ENCODE data around the gene MRPL42. TPM values are rescaled to one million over a fixed set of nuclear protein-coding genes. Genes with fewer than 3 reads are reported as not detected.

The MRPL42 gene
- polyA plus RNA-seq (2013, experiment 1 of 2), result 127 TPM
- 137 TPM for polyA plus RNA-seq (2013, experiment 2 of 2)

- Histone ChIP-seq H3K4ac (ENCODE audit: low read length) (no peak within 1 kb of the TSS), H3K23ac (ENCODE audit: low read depth, low read length, poor library complexity) (peak within 1 kb of the TSS; percentile 31), H3K79me1 (ENCODE audit: low read depth, low read length) (no peaks in the 10 kb centered on the region), H2BK15ac (ENCODE audit: low read length) (no peak within 1 kb of the TSS), H2AFZ (ENCODE audit: low read length) (peak within 1 kb of the TSS; percentile 88), H3K27ac (replicated peaks; ENCODE audit: low read length) (peak within 1 kb of the TSS; percentile 88), H2BK5ac (ENCODE audit: low read length) (no peak within 1 kb of the TSS), H3K18ac (ENCODE audit: low read length) (peak within 1 kb of the TSS; percentile 91), H3K4me1 (ENCODE audit: control insufficient read depth in 2 of 2, insufficient read depth in 1 of 2, low read depth in 1 of 2, low read length in 2 of 2) (peaks cover 0 to 5% of the 10 kb centered on the region in 2 donors), H2BK120ac (ENCODE audit: low read depth, low read length) (no peak within 1 kb of the TSS), H3K36me3 (replicated peaks in 1 of 2; ENCODE audit: control insufficient read depth in 2 of 2, insufficient read depth in 2 of 2, low read length in 2 of 2) (peaks cover 1 to 40% of the 10 kb centered on the region in 2 donors), H4K8ac (ENCODE audit: low read depth, low read length) (no peak within 1 kb of the TSS), H3K9me3 (replicated peaks in 1 of 2; ENCODE audit: control insufficient read depth in 2 of 2, insufficient read depth in 1 of 2, low read depth in 1 of 2, low read length in 2 of 2) (peaks cover 0 to 3% of the 10 kb centered on the region in 2 donors), H2BK12ac (ENCODE audit: low read length) (no peak within 1 kb of the TSS), H2AK5ac (ENCODE audit: low read depth, low read length) (no peak within 1 kb of the TSS), H3K14ac (ENCODE audit: low read length) (no peak within 1 kb of the TSS), H4K91ac (ENCODE audit: low read depth, low read length, poor library complexity) (no peak within 1 kb of the TSS), H3K9ac (ENCODE audit: low read depth, low read length, poor library complexity) (peak within 1 kb of the TSS; percentile 94), H3K4me3 (ENCODE audit: low read length in 2 of 2) (peak within 1 kb of the TSS; percentile 76 to 86), H3K4me2 (ENCODE audit: insufficient read depth, low read length, poor library complexity, severe bottlenecking) (peak within 1 kb of the TSS; percentile 48), H3K27me3 (ENCODE audit: control insufficient read depth in 3 of 3, insufficient read depth in 3 of 3, low read depth in 1 of 3, low read length in 3 of 3) (no peaks in the 10 kb centered on the region)
- peak; percentile 88 for DNase-seq (ENCODE audit: low spot score)
- whole genome bisulfite sequencing, 2 donors (ENCODE audit: extremely low coverage in 2 of 2, insufficient read length in 2 of 2, insufficient replicate concordance in 1 of 2), result no CpG with 5 or more reads among the region's 36 CpGs
These were observed at the start of gene MRPL42 for GRCh38 chr12:93467351-93468007. Gene MRPL42, plus strand, starts transcription at chr12:93467514. Its CDS starts 1,772 bp downstream, at chr12:93469286.

DNA sequence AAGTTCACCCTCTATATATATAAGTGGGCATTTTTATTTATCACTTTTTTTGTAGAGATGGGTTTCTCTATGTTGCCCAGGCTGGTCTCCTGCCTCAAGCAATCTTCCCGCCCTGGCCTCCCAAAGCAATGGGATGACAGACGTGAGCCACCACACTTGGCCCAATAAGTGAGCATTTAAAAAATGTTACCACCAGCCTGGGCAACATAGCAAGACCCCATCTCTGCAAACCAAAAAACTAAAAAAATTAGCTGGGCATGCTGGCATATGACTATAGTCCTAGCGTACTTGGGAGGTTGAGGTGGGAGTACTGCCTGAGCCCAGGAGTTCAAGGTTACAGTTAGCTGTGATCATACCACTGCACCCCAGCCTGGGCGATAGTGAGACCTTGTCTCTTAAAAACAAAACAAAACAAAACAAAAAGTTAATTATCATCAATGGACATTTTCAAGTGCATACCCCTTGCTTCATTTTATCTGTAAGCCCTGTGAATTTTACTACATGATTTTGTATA, 49.3 kb upstream of the MRPL42 start:
- Histone ChIP-seq H3K27me3 (ENCODE audit: control insufficient read depth in 3 of 3, insufficient read depth in 3 of 3, low read depth in 1 of 3, low read length in 3 of 3) (no peaks in the 10 kb centered on the region), H3K27ac (replicated peaks; ENCODE audit: low read length) (no peak overlapping the region), H3K18ac (ENCODE audit: low read length) (no peak overlapping the region), H3K4me2 (ENCODE audit: insufficient read depth, low read length, poor library complexity, severe bottlenecking) (no peak overlapping the region), H3K4me1 (ENCODE audit: control insufficient read depth in 2 of 2, insufficient read depth in 1 of 2, low read depth in 1 of 2, low read length in 2 of 2) (peaks cover under 1 to 2% of the 10 kb centered on the region in 2 donors), H3K9me3 (replicated peaks in 1 of 2; ENCODE audit: control insufficient read depth in 2 of 2, insufficient read depth in 1 of 2, low read depth in 1 of 2, low read length in 2 of 2) (no peaks in the 10 kb centered on the region), H2BK15ac (ENCODE audit: low read length) (no peak overlapping the region), H3K79me1 (ENCODE audit: low read depth, low read length) (peaks cover 4% of the 10 kb centered on the region), H3K4ac (ENCODE audit: low read length) (no peak overlapping the region), H3K23ac (ENCODE audit: low read depth, low read length, poor library complexity) (no peak overlapping the region), H2AK5ac (ENCODE audit: low read depth, low read length) (no peak overlapping the region), H2AFZ (ENCODE audit: low read length) (no peak overlapping the region), H2BK120ac (ENCODE audit: low read depth, low read length) (no peak overlapping the region), H4K91ac (ENCODE audit: low read depth, low read length, poor library complexity) (no peak overlapping the region), H3K4me3 (ENCODE audit: low read length in 2 of 2) (no peak overlapping the region), H2BK5ac (ENCODE audit: low read length) (no peak overlapping the region), H2BK12ac (ENCODE audit: low read length) (no peak overlapping the region), H3K36me3 (replicated peaks in 1 of 2; ENCODE audit: control insufficient read depth in 2 of 2, insufficient read depth in 2 of 2, low read length in 2 of 2) (peaks cover 0 to 8% of the 10 kb centered on the region in 2 donors), H4K8ac (ENCODE audit: low read depth, low read length) (no peak overlapping the region), H3K14ac (ENCODE audit: low read length) (no peak overlapping the region), H3K9ac (ENCODE audit: low read depth, low read length, poor library complexity) (no peak overlapping the region)
- WGBS, 2 donors (ENCODE audit: extremely low coverage in 2 of 2, insufficient read length in 2 of 2, insufficient replicate concordance in 1 of 2), result no CpG with 5 or more reads among the region's 4 CpGs
- DNase-seq (ENCODE audit: low spot score), result no peak

- no peak overlapping the region for H2AK5ac ChIP-seq (ENCODE audit: low read depth, low read length)
- no peak overlapping the region for H3K18ac ChIP-seq (ENCODE audit: low read length)
- H3K36me3 ChIP-seq (replicated peaks in 1 of 2; ENCODE audit: control insufficient read depth in 2 of 2, insufficient read depth in 2 of 2, low read length in 2 of 2), result peaks cover 0 to 8% of the 10 kb centered on the region in 2 donors
- no peak overlapping the region for H3K9ac ChIP-seq (ENCODE audit: low read depth, low read length, poor library complexity)
- no peak overlapping the region for H2BK15ac ChIP-seq (ENCODE audit: low read length)
- H3K4me2 ChIP-seq (ENCODE audit: insufficient read depth, low read length, poor library complexity, severe bottlenecking), result no peak overlapping the region
- no peak overlapping the region for H3K4me3 ChIP-seq (ENCODE audit: low read length in 2 of 2)
- no peak overlapping the region for H2AFZ ChIP-seq (ENCODE audit: low read length)
- H4K8ac ChIP-seq (ENCODE audit: low read depth, low read length), result no peak overlapping the region
- no peak overlapping the region for H2BK12ac ChIP-seq (ENCODE audit: low read length)
- no CpG with 5 or more reads among the region's 1 CpG for WGBS, 2 donors (ENCODE audit: extremely low coverage in 2 of 2, insufficient read length in 2 of 2, insufficient replicate concordance in 1 of 2)
- no peaks in the 10 kb centered on the region for H3K9me3 ChIP-seq (replicated peaks in 1 of 2; ENCODE audit: control insufficient read depth in 2 of 2, insufficient read depth in 1 of 2, low read depth in 1 of 2, low read length in 2 of 2)
- H3K79me1 ChIP-seq (ENCODE audit: low read depth, low read length), result peaks cover 1% of the 10 kb centered on the region
- H3K27me3 ChIP-seq (ENCODE audit: control insufficient read depth in 3 of 3, insufficient read depth in 3 of 3, low read depth in 1 of 3, low read length in 3 of 3), result no peaks in the 10 kb centered on the region
- no peak overlapping the region for H3K14ac ChIP-seq (ENCODE audit: low read length)
- H2BK5ac ChIP-seq (ENCODE audit: low read length), result no peak overlapping the region
- H3K23ac ChIP-seq (ENCODE audit: low read depth, low read length, poor library complexity), result no peak overlapping the region
- H2BK120ac ChIP-seq (ENCODE audit: low read depth, low read length), result no peak overlapping the region
- H4K91ac ChIP-seq (ENCODE audit: low read depth, low read length, poor library complexity), result no peak overlapping the region
- no peak for DNase-seq (ENCODE audit: low spot score)
- peaks cover 0 to 2% of the 10 kb centered on the region in 2 donors for H3K4me1 ChIP-seq (ENCODE audit: control insufficient read depth in 2 of 2, insufficient read depth in 1 of 2, low read depth in 1 of 2, low read length in 2 of 2)
- H3K4ac ChIP-seq (ENCODE audit: low read length), result no peak overlapping the region
- no peak overlapping the region for H3K27ac ChIP-seq (replicated peaks; ENCODE audit: low read length)
These were observed 47.8 kb upstream of the MRPL42 start for GRCh38 chr12:93419388-93420034.

GRCh38 chr12:93422050-93422449, 45.3 kb upstream of the MRPL42 start:
- WGBS, 2 donors (ENCODE audit: extremely low coverage in 2 of 2, insufficient read length in 2 of 2, insufficient replicate concordance in 1 of 2), result no CpG with 5 or more reads among the region's 2 CpGs
- no peak overlapping the region for H3K27ac ChIP-seq (replicated peaks; ENCODE audit: low read length)
- H4K8ac ChIP-seq (ENCODE audit: low read depth, low read length), result no peak overlapping the region
- H3K14ac ChIP-seq (ENCODE audit: low read length), result no peak overlapping the region
- H3K23ac ChIP-seq (ENCODE audit: low read depth, low read length, poor library complexity), result no peak overlapping the region
- no peak overlapping the region for H2BK15ac ChIP-seq (ENCODE audit: low read length)
- no peaks in the 10 kb centered on the region for H3K79me1 ChIP-seq (ENCODE audit: low read depth, low read length)
- H2BK120ac ChIP-seq (ENCODE audit: low read depth, low read length), result no peak overlapping the region
- no peak overlapping the region for H2AK5ac ChIP-seq (ENCODE audit: low read depth, low read length)
- H3K27me3 ChIP-seq (ENCODE audit: control insufficient read depth in 3 of 3, insufficient read depth in 3 of 3, low read depth in 1 of 3, low read length in 3 of 3), result no peaks in the 10 kb centered on the region
- H3K36me3 ChIP-seq (replicated peaks in 1 of 2; ENCODE audit: control insufficient read depth in 2 of 2, insufficient read depth in 2 of 2, low read length in 2 of 2), result peaks cover 0 to 5% of the 10 kb centered on the region in 2 donors
- H3K4me1 ChIP-seq (ENCODE audit: control insufficient read depth in 2 of 2, insufficient read depth in 1 of 2, low read depth in 1 of 2, low read length in 2 of 2), result peaks cover 0 to 2% of the 10 kb centered on the region in 2 donors
- no peak overlapping the region for H2BK12ac ChIP-seq (ENCODE audit: low read length)
- DNase-seq (ENCODE audit: low spot score), result no peak
- no peak overlapping the region for H3K4me2 ChIP-seq (ENCODE audit: insufficient read depth, low read length, poor library complexity, severe bottlenecking)
- H4K91ac ChIP-seq (ENCODE audit: low read depth, low read length, poor library complexity), result no peak overlapping the region
- H2AFZ ChIP-seq (ENCODE audit: low read length), result no peak overlapping the region
- no peak overlapping the region for H3K9ac ChIP-seq (ENCODE audit: low read depth, low read length, poor library complexity)
- H3K9me3 ChIP-seq (replicated peaks in 1 of 2; ENCODE audit: control insufficient read depth in 2 of 2, insufficient read depth in 1 of 2, low read depth in 1 of 2, low read length in 2 of 2), result no peaks in the 10 kb centered on the region
- H2BK5ac ChIP-seq (ENCODE audit: low read length), result no peak overlapping the region
- H3K4me3 ChIP-seq (ENCODE audit: low read length in 2 of 2), result no peak overlapping the region
- H3K4ac ChIP-seq (ENCODE audit: low read length), result no peak overlapping the region
- H3K18ac ChIP-seq (ENCODE audit: low read length), result no peak overlapping the region

All from neuronal stem cell (in vitro differentiated cells).